Left hindlimb (tissue), 1 donor: ENCODE results near the gene EXOC2.
"Not testable (repeated sequence)": the region's sequence is repeated elsewhere in the genome, so short reads cannot be mapped to it uniquely, and the experiment has no call there.

Experiments used
- DNase-seq: peaks from one replicate; pipeline ENCODE4 v3.0.0-alpha.2; 2018

Gene EXOC2

GRCh38 chr6:582370-582769 is 110.6 kb downstream of the EXOC2 start:
- no peak for DNase-seq

GRCh38 chr6:579339-579738 is 113.6 kb downstream of the EXOC2 start:
- DNase-seq, result no peak

GRCh38 chr6:572596-573265 is 120.2 kb downstream of the EXOC2 start:
- DNase-seq, result no peak

GRCh38 chr6:571892-572291 is 121.0 kb downstream of the EXOC2 start:
- DNase-seq, result no peak

GRCh38 chr6:570825-571224 is 122.1 kb downstream of the EXOC2 start:
- no peak for DNase-seq

GRCh38 chr6:568954-569523 is 123.9 kb downstream of the EXOC2 start:
- DNase-seq, result no peak

GRCh38 chr6:568085-568484 is 124.9 kb downstream of the EXOC2 start:
- DNase-seq, result no peak

- no peak for DNase-seq
These were observed 129.1 kb downstream of the EXOC2 start for GRCh38 chr6:563863-564262.

- DNase-seq, result no peak
These were observed 130.8 kb downstream of the EXOC2 start for GRCh38 chr6:562052-562676.

- not testable (repeated sequence) for DNase-seq
These were observed 131.6 kb downstream of the EXOC2 start for GRCh38 chr6:561335-561734.

GRCh38 chr6:558959-559358 is 134.0 kb downstream of the EXOC2 start:
- DNase-seq, result no peak

GRCh38 chr6:558089-558488 is 134.8 kb downstream of the EXOC2 start:
- no peak for DNase-seq

GRCh38 chr6:551829-552350 is 141.0 kb downstream of the EXOC2 start:
- no peak for DNase-seq

- no peak for DNase-seq
These were observed 141.5 kb downstream of the EXOC2 start for GRCh38 chr6:551405-551804.

GRCh38 chr6:549906-550305 is 143.0 kb downstream of the EXOC2 start:
- no peak for DNase-seq

GRCh38 chr6:548517-548916 is 144.4 kb downstream of the EXOC2 start:
- no peak for DNase-seq

GRCh38 chr6:548091-548490 is 144.8 kb downstream of the EXOC2 start:
- no peak for DNase-seq

- DNase-seq, result no peak
These were observed 152.4 kb downstream of the EXOC2 start for GRCh38 chr6:540490-540889.

- no peak for DNase-seq
These were observed 155.8 kb downstream of the EXOC2 start for GRCh38 chr6:537114-537513.

- no peak for DNase-seq
These were observed 162.5 kb downstream of the EXOC2 start for GRCh38 chr6:530425-530824.

- no peak for DNase-seq
These were observed 163.9 kb downstream of the EXOC2 start for GRCh38 chr6:528989-529388.

GRCh38 chr6:527989-528673 is 164.8 kb downstream of the EXOC2 start:
- no peak for DNase-seq

- DNase-seq, result no peak
These were observed 168.1 kb downstream of the EXOC2 start for GRCh38 chr6:524803-525202.

GRCh38 chr6:520820-521219 is 172.1 kb downstream of the EXOC2 start:
- no peak for DNase-seq
